Upper lobe of left lung (tissue), 4 donors: ENCODE data around the gene IL1RAPL1.

Source experiments
- POLR2A ChIP-seq, 4 donors: fragments of 450-650 bp; IDR thresholded peaks; one replicate each; pipeline ENCODE4 v1.5.1; 2016 to 2017; ENCODE audit warnings: antibody characterized with exemption in 4 of 4, mild to moderate bottlenecking in 2 of 4
- TF ChIP-seq, protein P1 (sequence below), 6 experiments: fragments of 450-650 bp in 4 of 6; fragments of 200-600 bp in 2 of 6; sonication (generic) in 2 of 6; IDR thresholded peaks; one replicate each; pipeline ENCODE4 v1.5.1; 2016 to 2019; ENCODE audit warnings: antibody characterized with exemption in 6 of 6

DNA sequence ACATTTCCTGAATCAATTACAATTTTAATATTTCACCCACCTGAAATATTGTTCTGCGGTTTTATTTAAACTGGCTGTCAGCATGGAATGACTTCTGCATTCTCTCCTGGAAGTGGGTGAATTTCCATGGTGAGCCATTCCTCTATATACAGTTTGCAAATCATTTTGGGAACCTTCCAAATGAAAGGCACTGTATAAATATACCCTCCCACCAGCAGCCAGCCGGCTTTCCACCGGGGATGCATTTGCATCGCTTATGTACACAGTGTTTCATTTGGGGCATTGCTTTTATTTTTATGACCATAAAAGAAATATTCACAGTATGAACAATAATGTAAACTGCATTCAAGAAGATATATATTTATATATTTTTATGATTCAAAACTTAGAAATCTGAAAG is 4.7 kb upstream of the IL1RAPL1 start:
- TF ChIP-seq, protein P1, sequence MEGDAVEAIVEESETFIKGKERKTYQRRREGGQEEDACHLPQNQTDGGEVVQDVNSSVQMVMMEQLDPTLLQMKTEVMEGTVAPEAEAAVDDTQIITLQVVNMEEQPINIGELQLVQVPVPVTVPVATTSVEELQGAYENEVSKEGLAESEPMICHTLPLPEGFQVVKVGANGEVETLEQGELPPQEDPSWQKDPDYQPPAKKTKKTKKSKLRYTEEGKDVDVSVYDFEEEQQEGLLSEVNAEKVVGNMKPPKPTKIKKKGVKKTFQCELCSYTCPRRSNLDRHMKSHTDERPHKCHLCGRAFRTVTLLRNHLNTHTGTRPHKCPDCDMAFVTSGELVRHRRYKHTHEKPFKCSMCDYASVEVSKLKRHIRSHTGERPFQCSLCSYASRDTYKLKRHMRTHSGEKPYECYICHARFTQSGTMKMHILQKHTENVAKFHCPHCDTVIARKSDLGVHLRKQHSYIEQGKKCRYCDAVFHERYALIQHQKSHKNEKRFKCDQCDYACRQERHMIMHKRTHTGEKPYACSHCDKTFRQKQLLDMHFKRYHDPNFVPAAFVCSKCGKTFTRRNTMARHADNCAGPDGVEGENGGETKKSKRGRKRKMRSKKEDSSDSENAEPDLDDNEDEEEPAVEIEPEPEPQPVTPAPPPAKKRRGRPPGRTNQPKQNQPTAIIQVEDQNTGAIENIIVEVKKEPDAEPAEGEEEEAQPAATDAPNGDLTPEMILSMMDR (IDR thresholded peaks at IDR 0.05) = no peak
- TF ChIP-seq POLR2A (IDR thresholded peaks at IDR 0.05) = no peak
